T-helper 2 cell (primary cell): ENCODE data around the gene UAP1L1.
A peak's percentile ranks its signal among the peaks of the same experiment; 100 is the strongest.

ENCODE experiments used
- DNase-seq, 5 experiments: peaks; one replicate each; pipeline versions ENCODE4 v3.0.0 to v3.0.0-alpha.2; 2012 to 2022

UAP1L1 gene

DNA sequence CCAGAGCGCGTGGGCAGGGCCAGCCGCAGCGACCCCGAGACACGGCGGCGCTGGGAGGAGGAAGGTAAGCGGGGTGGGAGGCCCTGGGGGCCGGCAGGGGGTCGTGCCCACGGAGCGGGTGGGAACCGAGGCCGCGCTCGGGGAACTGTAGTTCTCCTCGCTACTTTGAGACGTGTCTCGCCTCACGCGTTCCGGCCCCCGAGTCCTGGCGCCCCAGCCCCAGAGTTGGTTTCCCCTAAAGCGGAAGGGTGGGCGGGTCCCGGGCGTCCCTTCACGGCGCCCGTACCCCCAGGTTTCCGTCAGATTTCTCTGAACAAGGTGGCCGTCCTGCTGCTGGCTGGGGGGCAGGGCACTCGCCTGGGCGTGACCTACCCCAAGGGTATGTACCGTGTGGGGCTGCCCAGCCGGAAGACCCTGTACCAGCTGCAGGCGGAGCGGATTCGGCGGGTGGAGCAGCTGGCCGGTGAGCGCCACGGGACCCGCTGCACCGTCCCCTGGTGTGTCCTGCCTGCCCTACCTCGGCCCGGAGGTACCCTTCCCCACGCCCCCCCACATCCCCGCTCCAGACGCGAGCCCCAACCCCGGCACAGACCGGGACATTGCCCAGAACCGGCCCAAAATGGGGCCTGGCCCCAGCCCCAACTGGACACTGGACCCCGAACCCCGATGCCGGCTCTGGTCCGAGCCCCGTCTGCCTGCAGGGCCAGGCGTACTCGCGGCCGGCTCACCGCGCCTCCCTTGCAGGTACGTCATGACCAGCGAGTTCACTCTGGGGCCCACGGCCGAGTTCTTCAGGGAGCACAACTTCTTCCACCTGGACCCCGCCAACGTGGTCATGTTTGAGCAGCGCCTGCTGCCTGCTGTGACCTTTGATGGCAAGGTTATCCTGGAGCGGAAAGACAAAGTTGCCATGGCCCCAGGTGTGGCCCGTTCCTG lies 709 bp downstream of the UAP1L1 start:
- DNase-seq: peak in 3 of 5 experiments; percentile 27 to 54 (median 30)

- DNase-seq: no peak
Measured at GRCh38 chr9:137078701-137079400, 1.5 kb downstream of the UAP1L1 start.

DNA sequence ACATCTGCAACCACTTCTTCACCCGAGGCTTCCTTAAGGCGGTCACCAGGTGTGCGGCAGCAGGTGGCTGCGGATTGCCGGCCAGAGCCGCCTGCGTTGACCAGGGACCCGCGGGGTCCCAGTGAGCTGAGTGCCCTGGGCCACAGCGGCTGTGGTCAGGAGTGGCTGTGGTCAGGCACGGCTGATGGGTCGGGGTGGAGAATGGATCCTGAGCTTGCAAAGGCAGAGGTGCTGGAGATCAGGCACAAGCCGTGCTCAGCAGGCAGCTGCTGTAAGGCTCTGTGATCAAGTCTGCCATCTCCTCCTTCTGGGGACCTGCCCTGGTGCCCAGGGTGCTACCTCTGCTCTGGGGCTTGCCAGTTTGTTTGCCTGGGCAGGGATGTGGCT lies 2.1 kb downstream of the UAP1L1 start:
- no peak for DNase-seq

GRCh38 chr9:137080260-137081122 lies 3.2 kb downstream of the UAP1L1 start:
- DNase-seq: no peak

- no peak for DNase-seq
Measured at GRCh38 chr9:137082222-137082924, 5.1 kb downstream of the UAP1L1 start.

DNA sequence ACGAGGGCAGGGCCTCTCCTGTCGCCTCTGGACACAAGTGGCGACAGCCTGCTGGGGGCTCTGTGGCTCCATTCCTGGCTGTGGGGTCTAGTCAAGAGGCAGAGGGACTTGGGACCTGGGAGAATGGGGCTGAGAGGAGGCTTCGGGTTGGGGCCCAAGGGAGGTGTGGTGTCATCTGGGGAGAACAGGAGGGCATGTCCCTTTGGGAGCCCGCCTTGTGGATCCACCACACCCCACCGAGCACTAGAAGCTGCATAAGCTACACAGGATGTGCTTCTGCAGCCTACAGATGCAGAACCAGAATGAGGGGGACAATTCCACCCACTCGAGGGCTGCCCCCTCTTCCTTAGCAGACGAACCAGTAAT lies 5.6 kb downstream of the UAP1L1 start:
- no peak for DNase-seq

DNA sequence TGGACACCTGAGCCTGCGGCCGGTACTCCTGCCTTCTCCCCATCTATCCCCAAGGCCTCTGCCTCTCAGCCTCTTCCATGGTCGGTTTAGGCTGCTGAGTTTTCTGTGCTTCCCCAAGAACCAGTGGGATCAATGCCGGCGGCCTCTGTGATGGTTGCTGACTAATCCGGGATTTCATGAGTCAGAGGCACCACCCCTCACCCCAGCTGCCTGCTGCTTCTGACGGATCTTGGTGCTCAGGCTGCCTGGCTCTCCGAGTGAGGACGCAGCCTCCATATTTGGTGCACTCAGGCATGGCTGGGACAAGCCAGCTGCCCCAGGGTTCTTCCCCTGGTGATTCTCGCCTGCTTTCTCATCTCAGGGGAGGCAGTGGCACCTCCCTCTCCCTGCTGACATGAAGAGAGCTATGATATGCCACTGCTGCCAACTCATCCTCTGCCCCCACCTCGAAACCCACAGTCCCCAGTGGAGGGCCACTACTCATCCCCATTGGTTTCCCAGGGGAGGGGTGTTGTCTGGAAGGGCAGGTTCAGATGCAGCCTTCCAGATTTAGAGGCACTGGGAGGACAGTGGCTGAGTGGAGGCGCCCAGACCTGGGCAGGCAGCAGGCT lies 6.2 kb downstream of the UAP1L1 start:
- no peak for DNase-seq

DNA sequence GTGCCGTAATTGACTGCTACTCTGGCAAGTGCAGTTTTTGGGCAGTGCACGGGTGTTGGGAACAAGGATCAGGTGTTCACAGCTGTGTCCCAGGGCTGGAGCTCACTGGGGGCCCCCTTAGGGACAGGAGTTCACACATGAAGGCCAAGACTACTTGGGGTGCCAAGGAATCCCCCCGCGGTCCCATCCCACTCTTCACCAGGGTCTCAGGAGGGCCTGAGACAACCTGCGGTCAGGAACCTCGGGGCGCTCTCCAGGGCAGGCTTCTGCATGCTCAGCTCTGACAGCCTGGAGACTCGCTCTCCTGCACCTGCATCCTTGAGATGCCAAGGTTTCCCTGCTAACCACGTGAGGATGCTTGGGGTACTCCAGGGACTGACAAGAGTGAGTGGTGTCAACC lies 7.2 kb downstream of the UAP1L1 start:
- no peak for DNase-seq

GRCh38 chr9:137085920-137086530 lies 8.7 kb downstream of the UAP1L1 start:
- DNase-seq: peak in 1 of 5 experiments; percentile 41

GRCh38 chr9:137086531-137087408 lies 9.5 kb downstream of the UAP1L1 start, which contains the start of gene MAN1B1:
Gene MAN1B1 (plus strand): TSS chr9:137086985. CDS start chr9:137087000, 15 bp downstream.
- peak; percentile 98 to 100 (median 100) for DNase-seq

DNA sequence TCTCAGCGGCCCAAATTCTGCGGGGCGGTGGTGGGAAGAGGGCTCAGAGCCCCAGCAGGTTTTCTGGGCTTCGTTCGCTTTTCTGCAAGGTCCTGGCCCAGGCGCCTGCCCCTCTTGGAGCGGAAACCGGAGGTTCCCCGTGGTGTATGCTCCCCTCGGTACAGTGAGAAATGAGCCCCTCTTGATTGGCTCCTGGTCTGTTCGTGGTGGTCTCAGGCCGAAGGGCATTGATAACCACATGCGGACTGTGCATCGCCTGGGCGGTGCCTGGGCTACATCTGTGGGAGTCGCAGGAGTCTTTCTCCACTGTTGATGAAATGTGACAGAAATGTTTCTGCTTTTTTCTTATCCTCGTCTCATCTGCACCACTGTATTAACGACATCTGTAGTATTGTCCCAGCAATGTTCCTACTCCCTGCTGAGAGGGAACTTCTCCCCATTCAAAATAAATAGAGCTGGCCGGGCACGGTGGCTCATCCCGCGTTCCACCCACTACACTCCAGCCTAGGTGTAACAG lies 10.2 kb downstream of the UAP1L1 start:
- DNase-seq: peak in 1 of 5 experiments; percentile 57

GRCh38 chr9:137088121-137088520 lies 10.8 kb downstream of the UAP1L1 start:
- no peak for DNase-seq

GRCh38 chr9:137089232-137089947 lies 12.1 kb downstream of the UAP1L1 start:
- DNase-seq: no peak

DNA sequence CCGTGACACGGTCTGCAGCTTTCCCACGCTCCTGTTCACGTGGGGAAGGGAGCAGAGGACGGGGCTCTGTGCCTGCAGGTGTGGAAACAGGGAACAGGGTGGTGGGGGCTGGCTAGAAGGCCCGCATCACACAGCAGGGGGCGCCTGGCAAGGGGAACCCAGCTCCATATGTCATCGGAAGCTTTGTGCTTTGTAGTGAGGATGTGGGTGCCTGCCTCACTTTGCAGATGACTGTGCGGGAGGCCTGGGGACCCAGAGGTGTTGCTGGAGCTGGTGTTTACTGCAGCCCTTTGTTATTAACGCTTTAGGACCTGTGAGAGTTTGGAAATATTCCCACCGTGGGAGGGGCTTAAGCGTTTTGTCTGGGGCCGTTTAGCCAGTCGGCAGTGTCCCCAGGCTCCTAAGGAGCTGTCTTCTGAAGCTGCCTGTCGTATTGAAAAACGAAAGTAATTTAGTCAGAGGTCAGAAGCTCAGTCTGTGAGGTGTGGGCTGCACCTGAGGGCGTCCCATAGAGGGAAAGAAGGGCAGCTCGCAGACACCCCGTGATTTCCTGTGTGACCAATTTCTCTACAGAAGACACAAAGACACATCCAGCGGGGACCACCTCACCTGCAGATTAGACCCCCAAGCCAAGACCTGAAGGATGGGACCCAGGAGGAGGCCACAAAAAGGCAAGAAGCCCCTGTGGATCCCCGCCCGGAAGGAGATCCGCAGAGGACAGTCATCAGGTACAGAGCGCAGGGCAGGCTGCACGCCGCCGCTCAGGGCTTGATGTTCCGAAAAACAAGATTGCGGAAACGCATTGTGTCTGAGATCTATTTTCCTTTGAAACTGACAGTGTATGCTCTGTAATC lies 18.6 kb downstream of the UAP1L1 start:
- peak; percentile 65 to 96 (median 84) for DNase-seq

DNA sequence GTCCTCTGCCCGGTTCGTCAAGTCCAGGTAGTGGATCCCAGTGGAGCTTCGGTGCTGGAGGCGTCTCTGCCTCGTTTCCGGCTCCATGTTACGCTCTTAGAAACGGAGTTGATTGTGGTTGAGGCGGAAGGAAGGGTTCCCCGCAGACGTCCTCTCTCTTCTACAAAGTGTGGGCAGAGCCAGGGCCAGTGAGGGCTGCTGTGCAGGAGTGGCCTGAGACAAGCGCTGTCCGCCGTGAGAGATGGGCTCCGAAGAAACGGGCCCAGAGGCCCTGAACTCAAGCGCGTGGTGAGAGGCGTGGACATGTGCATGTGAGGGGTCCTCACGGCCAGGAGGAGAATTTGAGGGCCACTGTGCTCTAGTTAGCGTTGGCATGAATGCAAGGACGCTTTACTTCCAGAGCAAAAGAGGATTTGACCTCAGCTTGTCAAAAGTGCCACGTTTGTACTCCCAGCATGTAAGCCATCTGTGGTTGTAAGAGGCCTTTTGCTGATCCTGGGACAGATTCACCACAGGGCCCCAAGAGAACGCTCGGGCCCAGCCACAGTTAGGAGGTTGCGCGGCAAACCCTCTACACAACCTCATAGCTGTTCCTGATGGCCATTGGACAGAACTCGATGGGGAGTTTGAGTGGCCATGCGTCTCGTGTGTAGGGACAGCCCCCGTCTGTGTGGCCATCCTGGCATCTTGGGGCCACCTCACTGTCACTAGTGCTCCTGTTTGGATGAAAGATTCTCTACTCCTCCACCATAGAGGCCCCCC lies 19.6 kb downstream of the UAP1L1 start:
- DNase-seq: peak in 1 of 5 experiments; percentile 34

GRCh38 chr9:137097761-137098462 lies 20.6 kb downstream of the UAP1L1 start:
- DNase-seq: no peak

GRCh38 chr9:137099231-137099630 lies 21.9 kb downstream of the UAP1L1 start:
- no peak for DNase-seq
